Gastroesophageal sphincter (tissue), 3 donors: ENCODE results near the gene BCAS4.

Experiments
- CTCF ChIP-seq, 4 experiments: fragments of 200-600 bp in 2 of 4; fragments of 450-650 bp in 2 of 4; sonication (generic) in 1 of 4; IDR thresholded peaks; one replicate each; pipeline ENCODE4 v1.5.1; 2017 to 2019; ENCODE audit warnings: antibody characterized with exemption in 4 of 4, mild to moderate bottlenecking in 2 of 4, moderate library complexity in 2 of 4
- POLR2A ChIP-seq, 2 donors: fragments of 450-650 bp; IDR thresholded peaks; one replicate each; pipeline ENCODE4 v1.6.1; 2017; ENCODE audit warnings: antibody characterized with exemption in 2 of 2, mild to moderate bottlenecking in 2 of 2, moderate library complexity in 1 of 2
- POLR2AphosphoS5 ChIP-seq: sonication (generic); formaldehyde crosslinking; IDR thresholded peaks from one replicate; pipeline ENCODE4 v1.6.1; 2017; ENCODE audit warnings: antibody characterized with exemption

GRCh38 chr20:50754420-50754819 is 40.4 kb upstream of the BCAS4 start:
- TF ChIP-seq CTCF (IDR thresholded peaks at IDR 0.05) (no peak), POLR2A (IDR thresholded peaks at IDR 0.05) (no peak), POLR2AphosphoS5 (no peak)
